ENCODE data around the gene C6orf118. TPM values are rescaled to one million over a fixed set of nuclear protein-coding genes. Genes with fewer than 3 reads are reported as not detected.

Gene C6orf118
- total RNA-seq, result not detected

GRCh38 chr6:165308926-165309731 lies at the start of gene C6orf118:
C6orf118 (minus strand) TSS chr6:165309605; CDS start chr6:165309586, 19 bp downstream.
- Mint-ChIP-seq H3K4me3 (peak within 1 kb of the TSS; percentile 25), H3K27me3 (peaks cover 10% of the 10 kb centered on the region), H3K27ac (no peak within 1 kb of the TSS), H3K4me1 (peaks cover 7% of the 10 kb centered on the region), H3K9me3 (no peaks in the 10 kb centered on the region), H3K36me3 (no peaks in the 10 kb centered on the region)
- DNase-seq, result peak; percentile 11

GRCh38 chr6:165345700-165346099 lies 36.3 kb upstream of the C6orf118 start:
- Mint-ChIP-seq H3K27me3 (no peaks in the 10 kb centered on the region), H3K9me3 (peaks cover 10% of the 10 kb centered on the region), H3K4me3 (no peak overlapping the region), H3K27ac (no peak overlapping the region), H3K36me3 (no peaks in the 10 kb centered on the region), H3K4me1 (no peaks in the 10 kb centered on the region)
- no peak for DNase-seq

GRCh38 chr6:165340532-165340931 lies 31.1 kb upstream of the C6orf118 start:
- Mint-ChIP-seq H3K27ac (no peak overlapping the region), H3K36me3 (no peaks in the 10 kb centered on the region), H3K4me3 (no peak overlapping the region), H3K27me3 (no peaks in the 10 kb centered on the region), H3K9me3 (no peaks in the 10 kb centered on the region), H3K4me1 (no peaks in the 10 kb centered on the region)
- DNase-seq, result no peak

DNA sequence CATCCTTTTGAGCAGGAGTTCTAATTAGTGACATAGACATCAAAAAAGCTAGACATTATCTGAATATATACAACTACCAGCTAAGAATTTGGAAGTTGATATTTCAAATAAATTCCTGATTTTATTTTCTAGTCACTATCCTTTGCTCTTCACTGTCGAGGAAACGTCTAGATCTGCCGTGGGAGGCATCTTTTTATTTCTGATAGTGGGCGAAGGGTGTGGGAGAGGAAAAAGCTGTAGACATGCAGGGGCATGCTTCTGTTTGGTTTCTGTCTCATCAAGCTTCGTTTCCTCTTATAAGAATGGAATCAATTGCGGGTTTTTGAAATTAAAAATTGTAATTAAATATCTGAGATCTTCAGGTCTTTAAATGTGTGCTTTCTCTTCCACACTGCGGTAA lies 16.2 kb upstream of the C6orf118 start:
- no peaks in the 10 kb centered on the region for H3K36me3 Mint-ChIP-seq
- H3K4me1 Mint-ChIP-seq, result no peaks in the 10 kb centered on the region
- no peak overlapping the region for H3K4me3 Mint-ChIP-seq
- no peaks in the 10 kb centered on the region for H3K27me3 Mint-ChIP-seq
- DNase-seq, result no peak
- H3K9me3 Mint-ChIP-seq, result peaks cover 9% of the 10 kb centered on the region
- H3K27ac Mint-ChIP-seq, result no peak overlapping the region

DNA sequence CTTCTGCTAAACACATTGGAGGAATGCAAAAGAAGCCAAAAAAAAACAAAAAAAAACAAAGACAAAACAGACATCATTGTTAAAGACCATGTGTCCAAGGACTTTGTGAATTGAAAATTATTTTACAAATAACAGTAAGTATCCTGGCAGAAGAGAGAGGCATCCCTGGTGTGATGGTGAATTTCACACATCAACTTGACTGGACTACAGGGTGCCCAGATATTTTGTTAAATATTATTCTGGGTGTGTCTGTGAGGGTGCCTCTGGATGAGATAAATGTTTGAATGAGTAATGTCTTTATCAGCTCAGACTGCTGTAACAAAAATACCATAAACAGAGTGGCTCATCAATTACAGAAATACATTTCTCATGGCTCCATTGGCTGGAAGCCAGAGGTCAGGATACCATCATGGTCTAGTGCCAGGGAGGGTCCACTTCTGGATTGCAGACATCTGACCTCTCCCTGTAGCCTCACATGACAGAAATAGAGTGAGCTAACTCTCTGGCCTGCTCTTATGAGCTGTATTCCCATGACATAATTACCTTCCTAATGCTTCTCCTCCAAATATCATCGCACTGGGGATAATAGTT lies 12.2 kb upstream of the C6orf118 start:
- Mint-ChIP-seq H3K36me3 (peaks cover 2% of the 10 kb centered on the region), H3K27ac (no peak overlapping the region), H3K4me3 (no peak overlapping the region), H3K9me3 (peaks cover 14% of the 10 kb centered on the region), H3K4me1 (no peaks in the 10 kb centered on the region), H3K27me3 (no peaks in the 10 kb centered on the region)
- no peak for DNase-seq

DNA sequence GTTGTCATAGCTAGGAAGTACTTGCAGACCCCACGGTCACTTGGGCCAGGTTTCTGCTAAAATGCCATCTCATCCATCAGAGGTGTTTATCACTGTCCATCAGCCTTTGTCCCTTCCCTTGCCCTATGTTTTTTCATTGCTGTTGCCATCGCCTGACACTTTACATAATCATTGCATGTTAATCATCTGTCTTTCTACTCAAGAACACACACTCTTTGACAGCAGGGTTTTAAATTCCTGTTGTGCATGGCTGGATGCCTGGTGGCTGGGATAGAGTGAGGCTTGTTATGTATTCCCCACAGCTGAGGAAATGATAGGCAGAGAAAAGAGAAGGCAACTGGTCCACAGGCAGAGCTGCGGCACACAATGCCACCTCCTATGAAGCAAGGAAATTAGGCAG lies 11.7 kb upstream of the C6orf118 start:
- Mint-ChIP-seq H3K27ac (no peak overlapping the region), H3K4me1 (no peaks in the 10 kb centered on the region), H3K27me3 (no peaks in the 10 kb centered on the region), H3K4me3 (no peak overlapping the region), H3K9me3 (peaks cover 14% of the 10 kb centered on the region), H3K36me3 (peaks cover 2% of the 10 kb centered on the region)
- DNase-seq, result no peak

- peaks cover 2% of the 10 kb centered on the region for H3K36me3 Mint-ChIP-seq
- no peak overlapping the region for H3K27ac Mint-ChIP-seq
- H3K9me3 Mint-ChIP-seq, result peaks cover 14% of the 10 kb centered on the region
- no peaks in the 10 kb centered on the region for H3K27me3 Mint-ChIP-seq
- no peak for DNase-seq
- H3K4me3 Mint-ChIP-seq, result no peak overlapping the region
- H3K4me1 Mint-ChIP-seq, result no peaks in the 10 kb centered on the region
These were observed 8.3 kb upstream of the C6orf118 start for GRCh38 chr6:165317723-165318122.

DNA sequence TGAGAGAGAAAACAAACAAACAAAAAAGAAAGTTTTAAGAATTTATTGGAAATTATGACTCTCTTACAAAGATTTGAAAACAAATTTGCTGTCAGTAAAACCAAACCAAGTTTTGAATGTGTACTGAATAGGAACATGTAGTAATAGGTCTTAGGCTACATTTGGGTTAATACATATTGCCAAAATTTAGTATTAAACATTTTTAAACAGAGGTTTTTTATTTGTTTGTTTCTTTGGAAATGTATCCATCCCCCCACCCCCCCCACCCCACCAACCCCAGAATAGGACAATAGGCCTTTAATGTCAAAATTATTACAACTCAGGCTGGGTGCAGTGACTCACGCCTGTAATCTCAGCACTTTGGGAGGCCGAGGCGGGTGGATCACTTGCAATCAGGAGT lies 2.5 kb downstream of the C6orf118 start:
- H3K9me3 Mint-ChIP-seq, result no peaks in the 10 kb centered on the region
- H3K4me3 Mint-ChIP-seq, result no peak overlapping the region
- no peak overlapping the region for H3K27ac Mint-ChIP-seq
- H3K27me3 Mint-ChIP-seq, result peaks cover 10% of the 10 kb centered on the region
- no peaks in the 10 kb centered on the region for H3K36me3 Mint-ChIP-seq
- DNase-seq, result no peak
- peaks cover 7% of the 10 kb centered on the region for H3K4me1 Mint-ChIP-seq

GRCh38 chr6:165301372-165302246 lies 7.8 kb downstream of the C6orf118 start:
- no peaks in the 10 kb centered on the region for H3K36me3 Mint-ChIP-seq
- no peaks in the 10 kb centered on the region for H3K4me1 Mint-ChIP-seq
- no peak for DNase-seq

GRCh38 chr6:165300422-165300936 lies 8.9 kb downstream of the C6orf118 start:
- Mint-ChIP-seq H3K36me3 (no peaks in the 10 kb centered on the region), H3K4me3 (no peak overlapping the region), H3K27ac (no peak overlapping the region), H3K4me1 (no peaks in the 10 kb centered on the region), H3K27me3 (no peaks in the 10 kb centered on the region), H3K9me3 (no peaks in the 10 kb centered on the region)
- no peak for DNase-seq

More at GRCh38 chr6:165301372-165302246, 7.8 kb downstream of the C6orf118 start:
- Mint-ChIP-seq H3K27ac (no peak overlapping the region), H3K4me3 (no peak overlapping the region), H3K27me3 (no peaks in the 10 kb centered on the region), H3K9me3 (no peaks in the 10 kb centered on the region)

- H3K27me3 Mint-ChIP-seq, result no peaks in the 10 kb centered on the region
These were observed 10.5 kb downstream of the C6orf118 start for GRCh38 chr6:165298875-165299274.

GRCh38 chr6:165298402-165298801 lies 11.0 kb downstream of the C6orf118 start:
- Mint-ChIP-seq H3K9me3 (no peaks in the 10 kb centered on the region), H3K4me3 (no peak overlapping the region), H3K36me3 (no peaks in the 10 kb centered on the region), H3K4me1 (no peaks in the 10 kb centered on the region), H3K27ac (no peak overlapping the region), H3K27me3 (no peaks in the 10 kb centered on the region)
- no peak for DNase-seq

More at GRCh38 chr6:165298875-165299274, 10.5 kb downstream of the C6orf118 start:
- no peak overlapping the region for H3K27ac Mint-ChIP-seq
- no peak for DNase-seq
- no peaks in the 10 kb centered on the region for H3K4me1 Mint-ChIP-seq
- no peaks in the 10 kb centered on the region for H3K36me3 Mint-ChIP-seq
- no peaks in the 10 kb centered on the region for H3K9me3 Mint-ChIP-seq
- no peak overlapping the region for H3K4me3 Mint-ChIP-seq

- Mint-ChIP-seq H3K27ac (no peak overlapping the region), H3K27me3 (no peaks in the 10 kb centered on the region), H3K4me1 (no peaks in the 10 kb centered on the region), H3K36me3 (no peaks in the 10 kb centered on the region), H3K4me3 (no peak overlapping the region), H3K9me3 (peaks cover 2% of the 10 kb centered on the region)
- DNase-seq, result no peak
These were observed 16.7 kb downstream of the C6orf118 start for GRCh38 chr6:165292657-165293056.

GRCh38 chr6:165274611-165275010 lies 34.8 kb downstream of the C6orf118 start:
- no peaks in the 10 kb centered on the region for H3K27me3 Mint-ChIP-seq
- DNase-seq, result no peak

DNA sequence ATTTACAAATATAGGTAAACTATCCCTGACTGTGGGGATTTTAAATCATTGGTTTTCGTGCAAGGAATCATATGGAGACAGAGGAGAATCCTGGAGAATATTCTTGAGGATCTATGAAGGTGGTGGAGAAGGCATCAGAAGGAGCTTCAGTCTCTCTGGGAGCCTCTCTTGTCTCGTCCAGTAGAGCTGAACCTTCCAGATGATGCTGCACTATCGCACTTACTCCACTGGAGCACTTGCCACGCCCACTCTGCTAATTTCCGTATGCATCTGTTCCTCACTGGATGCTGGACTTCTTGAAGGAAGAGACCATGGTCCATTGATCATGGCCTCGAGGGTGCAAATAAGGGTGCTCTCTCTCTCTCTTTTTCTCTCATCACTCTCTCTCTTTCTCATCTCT lies 36.8 kb downstream of the C6orf118 start:
- no peaks in the 10 kb centered on the region for H3K4me1 Mint-ChIP-seq
- H3K27me3 Mint-ChIP-seq, result no peaks in the 10 kb centered on the region
- no peak overlapping the region for H3K27ac Mint-ChIP-seq
- peaks cover 5% of the 10 kb centered on the region for H3K9me3 Mint-ChIP-seq
- no peaks in the 10 kb centered on the region for H3K36me3 Mint-ChIP-seq
- no peak for DNase-seq
- H3K4me3 Mint-ChIP-seq, result no peak overlapping the region

More at GRCh38 chr6:165274611-165275010, 34.8 kb downstream of the C6orf118 start:
- H3K4me3 Mint-ChIP-seq, result no peak overlapping the region
- no peaks in the 10 kb centered on the region for H3K4me1 Mint-ChIP-seq
- H3K36me3 Mint-ChIP-seq, result no peaks in the 10 kb centered on the region
- no peak overlapping the region for H3K27ac Mint-ChIP-seq
- H3K9me3 Mint-ChIP-seq, result peaks cover 5% of the 10 kb centered on the region

Data from activated naive CD8-positive, alpha-beta T cell treated with anti-CD3 and anti-CD28 coated beads for 36 hours (primary cell).